ENCODE measurements around the gene SPATA31A6.
"Not testable (repeated sequence)": the region's sequence is repeated elsewhere in the genome, so short reads cannot be mapped to it uniquely, and the experiment has no call there.

Gene SPATA31A6

GRCh38 chr9:42183359-42183758 lies at the start of gene SPATA31A6:
TSS of gene SPATA31A6 (plus strand) at chr9:42183659. CDS start at chr9:42183688, 29 bp downstream.
- not testable (repeated sequence) for H3K27ac ChIP-seq (ENCODE audit: low read depth, low read length); H3K9ac ChIP-seq (ENCODE audit: low read length); H3K4me1 ChIP-seq (ENCODE audit: control insufficient read depth, insufficient read depth, low read length); H3K27me3 ChIP-seq (ENCODE audit: control insufficient read depth, insufficient read depth, low read length); H3K36me3 ChIP-seq (ENCODE audit: control insufficient read depth, insufficient read depth, low read length); H3K4me3 ChIP-seq (ENCODE audit: low read length)

- H3K27ac ChIP-seq (ENCODE audit: low read depth, low read length); H3K36me3 ChIP-seq (ENCODE audit: control insufficient read depth, insufficient read depth, low read length); H3K9ac ChIP-seq (ENCODE audit: low read length); H3K4me3 ChIP-seq (ENCODE audit: low read length); H3K4me1 ChIP-seq (ENCODE audit: control insufficient read depth, insufficient read depth, low read length); H3K27me3 ChIP-seq (ENCODE audit: control insufficient read depth, insufficient read depth, low read length): not testable (repeated sequence)
Measured at GRCh38 chr9:42160299-42160698, 23.2 kb upstream of the SPATA31A6 start.

GRCh38 chr9:42219861-42220260 lies 36.4 kb downstream of the SPATA31A6 start:
- not testable (repeated sequence) for H3K4me3 ChIP-seq (ENCODE audit: low read length); H3K27ac ChIP-seq (ENCODE audit: low read depth, low read length); H3K4me1 ChIP-seq (ENCODE audit: control insufficient read depth, insufficient read depth, low read length); H3K9ac ChIP-seq (ENCODE audit: low read length); H3K36me3 ChIP-seq (ENCODE audit: control insufficient read depth, insufficient read depth, low read length); H3K27me3 ChIP-seq (ENCODE audit: control insufficient read depth, insufficient read depth, low read length)

- not testable (repeated sequence) for H3K27me3 ChIP-seq (ENCODE audit: control insufficient read depth, insufficient read depth, low read length)
Measured at GRCh38 chr9:42223230-42223629, 39.8 kb downstream of the SPATA31A6 start.

DNA sequence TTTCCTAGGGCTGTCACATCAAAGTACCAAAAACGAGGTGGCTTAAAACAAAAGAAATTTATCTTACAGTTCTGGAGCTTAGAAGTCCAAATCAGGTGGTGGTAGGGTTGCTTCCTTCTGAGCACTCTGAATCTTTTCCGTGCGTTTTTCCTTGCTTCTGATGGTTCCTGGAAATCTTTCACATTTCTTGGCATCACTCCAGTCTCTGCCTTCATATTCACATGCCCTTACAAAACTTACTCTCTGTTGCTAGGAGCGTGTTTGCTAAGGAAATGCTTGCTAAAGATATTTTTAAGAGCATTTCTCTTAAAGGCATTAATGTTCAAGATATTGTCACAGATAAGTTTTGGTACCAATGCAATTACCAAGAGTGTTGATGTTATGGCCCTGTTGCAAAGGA lies 49.6 kb downstream of the SPATA31A6 start:
- H3K27ac ChIP-seq (ENCODE audit: low read depth, low read length); H3K9ac ChIP-seq (ENCODE audit: low read length); H3K36me3 ChIP-seq (ENCODE audit: control insufficient read depth, insufficient read depth, low read length); H3K4me1 ChIP-seq (ENCODE audit: control insufficient read depth, insufficient read depth, low read length); H3K4me3 ChIP-seq (ENCODE audit: low read length); H3K27me3 ChIP-seq (ENCODE audit: control insufficient read depth, insufficient read depth, low read length): not testable (repeated sequence)

More at GRCh38 chr9:42223230-42223629, 39.8 kb downstream of the SPATA31A6 start:
- H3K4me3 ChIP-seq (ENCODE audit: low read length); H3K4me1 ChIP-seq (ENCODE audit: control insufficient read depth, insufficient read depth, low read length); H3K36me3 ChIP-seq (ENCODE audit: control insufficient read depth, insufficient read depth, low read length); H3K9ac ChIP-seq (ENCODE audit: low read length); H3K27ac ChIP-seq (ENCODE audit: low read depth, low read length): not testable (repeated sequence)

- not testable (repeated sequence) for H3K4me3 ChIP-seq (ENCODE audit: low read length); H3K4me1 ChIP-seq (ENCODE audit: control insufficient read depth, insufficient read depth, low read length); H3K27ac ChIP-seq (ENCODE audit: low read depth, low read length); H3K36me3 ChIP-seq (ENCODE audit: control insufficient read depth, insufficient read depth, low read length); H3K9ac ChIP-seq (ENCODE audit: low read length); H3K27me3 ChIP-seq (ENCODE audit: control insufficient read depth, insufficient read depth, low read length)
Measured at GRCh38 chr9:42234610-42235009, 51.2 kb downstream of the SPATA31A6 start.

GRCh38 chr9:42235352-42235991 lies 52.0 kb downstream of the SPATA31A6 start:
- H3K36me3 ChIP-seq (ENCODE audit: control insufficient read depth, insufficient read depth, low read length); H3K9ac ChIP-seq (ENCODE audit: low read length); H3K4me1 ChIP-seq (ENCODE audit: control insufficient read depth, insufficient read depth, low read length); H3K27ac ChIP-seq (ENCODE audit: low read depth, low read length); H3K4me3 ChIP-seq (ENCODE audit: low read length); H3K27me3 ChIP-seq (ENCODE audit: control insufficient read depth, insufficient read depth, low read length): not testable (repeated sequence)

- not testable (repeated sequence) for H3K4me1 ChIP-seq (ENCODE audit: control insufficient read depth, insufficient read depth, low read length); H3K9ac ChIP-seq (ENCODE audit: low read length); H3K36me3 ChIP-seq (ENCODE audit: control insufficient read depth, insufficient read depth, low read length); H3K27me3 ChIP-seq (ENCODE audit: control insufficient read depth, insufficient read depth, low read length); H3K27ac ChIP-seq (ENCODE audit: low read depth, low read length); H3K4me3 ChIP-seq (ENCODE audit: low read length)
Measured at GRCh38 chr9:42236097-42236496, 52.6 kb downstream of the SPATA31A6 start.

- not testable (repeated sequence) for H3K27me3 ChIP-seq (ENCODE audit: control insufficient read depth, insufficient read depth, low read length); H3K4me1 ChIP-seq (ENCODE audit: control insufficient read depth, insufficient read depth, low read length); H3K4me3 ChIP-seq (ENCODE audit: low read length); H3K9ac ChIP-seq (ENCODE audit: low read length); H3K36me3 ChIP-seq (ENCODE audit: control insufficient read depth, insufficient read depth, low read length)
- peak overlapping the region; percentile 14 for H3K27ac ChIP-seq (ENCODE audit: low read depth, low read length)
Measured at GRCh38 chr9:42237381-42237780, 53.9 kb downstream of the SPATA31A6 start.

DNA sequence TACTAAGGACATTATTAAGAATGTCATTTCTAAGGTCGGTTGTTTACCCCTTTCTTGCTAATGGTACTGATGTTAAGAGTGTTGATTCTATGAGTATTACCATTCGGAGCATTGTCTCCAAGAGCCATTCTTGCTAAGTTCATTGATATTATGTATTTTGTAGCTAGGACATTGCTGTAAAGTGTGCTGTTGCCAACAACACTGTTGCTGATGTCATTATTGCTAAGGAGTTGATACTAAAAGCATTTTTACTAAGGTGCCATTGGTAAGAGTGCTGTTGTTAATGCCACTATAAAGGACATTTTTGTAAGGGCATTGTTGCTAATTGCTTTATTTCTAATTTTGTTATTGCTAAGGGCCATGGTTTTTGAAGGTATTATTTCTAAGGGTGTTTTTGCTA lies 55.4 kb downstream of the SPATA31A6 start:
- not testable (repeated sequence) for H3K9ac ChIP-seq (ENCODE audit: low read length); H3K27ac ChIP-seq (ENCODE audit: low read depth, low read length); H3K27me3 ChIP-seq (ENCODE audit: control insufficient read depth, insufficient read depth, low read length); H3K36me3 ChIP-seq (ENCODE audit: control insufficient read depth, insufficient read depth, low read length); H3K4me1 ChIP-seq (ENCODE audit: control insufficient read depth, insufficient read depth, low read length); H3K4me3 ChIP-seq (ENCODE audit: low read length)

Measured in rectal smooth muscle tissue (tissue), 1 donor.